Cerebellar cortex (tissue), 1 donor: ENCODE measurements around the gene PLIN5.
"Not testable (repeated sequence)": the region's sequence is repeated elsewhere in the genome, so short reads cannot be mapped to it uniquely, and the experiment has no call there.

Experiments used
- DNase-seq: peaks from one replicate; pipeline ENCODE4 v3.0.0-alpha.2; 2015; ENCODE audit warnings: low spot score

PLIN5 gene

DNA sequence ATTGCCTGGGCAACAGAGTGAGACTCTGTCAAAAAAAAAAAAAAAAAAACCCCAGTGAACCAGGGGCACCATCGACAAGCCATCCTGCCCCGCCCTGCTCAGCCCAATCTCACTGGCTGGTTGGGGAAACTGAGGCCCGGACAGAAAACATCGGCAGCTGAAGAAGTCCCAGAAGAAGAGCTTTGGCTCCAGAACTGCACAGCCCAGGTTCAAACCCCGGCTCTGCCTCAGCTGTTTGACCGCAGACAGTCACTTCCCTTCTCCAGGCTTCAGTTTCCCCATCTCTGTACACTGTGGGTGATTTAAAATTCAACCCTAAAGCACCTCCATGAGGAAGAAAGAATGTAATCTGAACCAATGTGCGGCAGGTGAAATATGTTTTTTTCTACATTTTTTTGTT lies 33.9 kb upstream of the PLIN5 start:
- DNase-seq = no peak

- DNase-seq = peak; percentile 50
Observed at GRCh38 chr19:4567584-4568071, 32.6 kb upstream of the PLIN5 start.

DNA sequence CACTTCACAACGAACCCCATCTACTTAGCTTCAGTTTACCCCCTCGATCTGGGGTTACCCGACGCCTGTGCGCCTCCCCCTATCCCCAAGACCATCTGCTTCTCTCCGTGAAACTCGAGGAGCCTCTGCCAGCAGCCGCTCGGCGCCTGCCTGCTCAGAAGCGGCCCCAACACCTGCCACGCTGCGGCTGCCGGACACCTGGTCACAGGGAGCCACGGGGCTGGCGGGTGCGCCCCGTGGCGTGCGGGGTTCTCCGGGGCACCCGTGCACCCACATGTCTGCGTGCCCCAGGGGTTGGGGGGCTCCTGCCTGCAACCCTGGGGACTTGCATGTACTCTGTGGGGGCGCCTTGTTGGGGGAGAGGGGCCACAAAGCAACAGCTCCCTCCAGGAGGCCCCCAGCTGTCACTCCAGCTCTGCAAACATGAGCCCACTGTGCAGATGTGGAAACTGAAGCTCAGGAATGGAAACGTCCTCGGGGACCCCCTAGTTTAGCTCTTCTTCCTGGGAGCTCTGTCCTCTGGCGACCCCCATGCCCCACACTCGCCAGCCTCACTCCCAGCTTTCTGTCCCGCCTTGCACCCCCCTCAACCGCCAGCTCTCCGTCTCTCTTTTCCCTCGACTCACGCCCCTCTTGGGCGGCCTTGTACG lies 31.5 kb upstream of the PLIN5 start:
- no peak for DNase-seq

DNA sequence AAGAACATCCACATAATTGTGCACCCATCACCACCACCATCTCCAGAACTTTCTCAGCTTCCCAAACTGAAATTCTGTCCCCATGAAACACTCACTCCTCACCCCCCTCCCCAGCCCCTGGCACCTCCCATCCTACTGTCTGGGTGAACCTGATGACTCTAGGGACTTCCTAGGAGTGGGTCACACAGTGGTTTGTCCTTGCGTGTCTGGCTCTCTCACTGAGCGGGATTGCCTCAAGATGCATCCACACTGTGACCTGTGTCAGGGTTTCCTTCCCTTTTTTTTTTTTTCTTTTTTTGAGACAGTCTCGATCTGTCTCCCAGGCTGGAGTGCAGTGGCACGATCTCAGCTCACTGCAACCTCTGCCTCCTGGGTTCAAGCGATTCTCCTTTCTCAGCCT lies 28.5 kb upstream of the PLIN5 start:
- not testable (repeated sequence) for DNase-seq

- not testable (repeated sequence) for DNase-seq
Observed at GRCh38 chr19:4562085-4562484, 27.1 kb upstream of the PLIN5 start.

DNA sequence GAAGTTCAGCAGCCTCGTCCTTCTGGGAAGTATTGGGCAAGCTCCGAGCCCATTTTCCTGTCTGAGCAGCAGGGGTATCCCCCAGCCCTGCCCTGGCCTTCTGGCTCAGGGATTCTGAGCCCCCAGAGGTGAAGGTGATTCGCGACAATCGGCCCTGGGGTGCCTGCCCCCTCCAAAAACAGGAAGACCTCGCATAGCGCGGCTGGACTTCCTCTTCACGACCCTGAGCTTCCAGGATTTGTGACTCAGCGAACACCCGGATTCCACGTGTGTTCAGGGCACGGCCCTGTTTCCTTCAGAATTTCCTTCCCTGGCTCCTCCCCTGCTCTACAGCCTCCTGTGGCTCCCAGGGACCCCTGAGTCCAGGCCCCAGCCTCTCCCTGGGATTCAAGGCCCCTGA lies 24.5 kb upstream of the PLIN5 start, which contains the start of gene SEMA6B:
Gene SEMA6B, minus strand, starts transcription at position 116 of the 400 bp plus-strand sequence. CDS start 1,227 bp downstream, outside the sequence.
- no peak for DNase-seq

- DNase-seq = no peak
Observed at GRCh38 chr19:4557971-4558941, 23.2 kb upstream of the PLIN5 start.

DNA sequence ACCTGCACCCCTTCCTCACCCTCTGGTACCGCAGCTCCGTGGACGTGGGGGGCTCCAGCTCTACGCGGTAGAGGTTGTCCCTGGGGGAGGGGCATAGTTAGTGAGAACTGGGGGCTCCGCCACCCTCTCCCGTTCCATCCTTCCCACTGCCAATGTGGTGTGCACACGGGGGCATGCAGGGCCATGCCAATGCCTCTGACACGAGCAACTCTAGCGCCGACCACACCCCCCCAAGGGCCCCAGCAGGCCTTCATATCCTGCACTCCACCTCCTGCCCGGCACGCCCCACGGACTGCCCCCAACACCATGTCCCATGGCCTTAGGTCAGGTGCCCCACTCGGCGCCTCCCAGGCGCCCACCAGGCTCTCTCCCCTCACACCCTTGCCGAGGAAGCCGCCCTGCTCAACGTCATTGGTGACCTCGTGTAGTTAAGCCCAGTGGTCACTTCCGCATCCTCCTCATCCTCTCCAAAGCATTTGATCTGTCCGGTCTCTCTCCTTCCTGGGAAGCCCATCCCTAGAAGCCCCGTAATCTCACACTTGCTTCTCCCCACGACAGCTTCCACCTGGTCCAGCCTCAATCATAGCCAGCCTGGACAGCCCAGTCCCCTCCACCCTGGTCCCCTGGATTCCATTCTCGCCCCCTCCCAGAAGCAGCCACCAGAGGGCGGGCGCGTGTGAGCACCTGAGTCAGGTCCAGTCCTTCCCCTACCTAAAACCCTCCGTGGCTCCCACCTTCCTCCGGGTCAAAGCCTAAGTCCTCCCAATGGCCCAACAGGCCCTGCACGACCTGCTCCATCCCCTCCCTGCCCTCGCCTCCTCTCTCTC lies 22.3 kb upstream of the PLIN5 start:
- DNase-seq = no peak

- DNase-seq = no peak
Observed at GRCh38 chr19:4556597-4557127, 21.6 kb upstream of the PLIN5 start.

DNA sequence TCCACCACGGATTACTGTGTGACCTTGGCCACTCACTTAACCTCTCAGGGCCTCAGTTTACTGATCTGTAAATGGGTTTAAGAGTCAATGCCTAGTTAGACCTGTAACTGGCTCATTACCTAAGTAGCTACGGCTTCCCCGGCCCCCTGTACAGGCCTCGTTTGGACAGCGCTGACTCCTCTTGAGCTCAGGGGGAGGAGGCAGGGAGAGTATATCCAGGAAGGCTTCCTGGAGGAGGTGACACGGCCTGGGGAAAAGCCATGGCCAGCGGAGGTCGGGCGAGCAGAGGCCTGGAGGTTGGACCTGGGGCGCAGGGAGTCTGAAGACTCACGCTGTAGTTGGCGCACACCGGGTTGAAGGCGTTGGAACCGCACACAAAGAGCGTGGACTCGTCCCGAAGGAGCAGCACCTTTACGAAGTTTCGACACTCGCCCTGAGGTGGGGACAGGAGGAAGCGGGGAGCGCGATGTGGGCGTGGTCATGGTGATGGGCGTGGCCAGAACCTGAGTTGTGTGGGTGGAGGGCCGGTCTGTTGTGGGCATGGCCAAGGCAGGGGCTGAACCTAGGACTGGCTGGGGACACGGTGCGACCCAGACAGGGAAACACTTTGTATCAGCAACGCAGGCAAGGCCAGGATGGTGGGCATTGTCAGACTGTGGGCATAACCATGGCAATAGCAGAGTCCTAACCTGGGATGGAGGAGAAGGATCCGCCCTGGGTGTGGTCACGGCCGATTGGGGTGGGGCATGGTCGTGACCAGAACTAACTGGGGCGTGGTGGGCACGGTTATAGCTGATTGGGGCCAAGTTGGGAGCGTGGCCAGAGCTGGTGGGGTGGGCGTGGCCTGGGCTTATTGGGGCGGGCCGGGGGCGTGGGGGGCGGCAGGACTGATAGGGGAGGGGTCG lies 20.9 kb upstream of the PLIN5 start:
- no peak for DNase-seq

DNA sequence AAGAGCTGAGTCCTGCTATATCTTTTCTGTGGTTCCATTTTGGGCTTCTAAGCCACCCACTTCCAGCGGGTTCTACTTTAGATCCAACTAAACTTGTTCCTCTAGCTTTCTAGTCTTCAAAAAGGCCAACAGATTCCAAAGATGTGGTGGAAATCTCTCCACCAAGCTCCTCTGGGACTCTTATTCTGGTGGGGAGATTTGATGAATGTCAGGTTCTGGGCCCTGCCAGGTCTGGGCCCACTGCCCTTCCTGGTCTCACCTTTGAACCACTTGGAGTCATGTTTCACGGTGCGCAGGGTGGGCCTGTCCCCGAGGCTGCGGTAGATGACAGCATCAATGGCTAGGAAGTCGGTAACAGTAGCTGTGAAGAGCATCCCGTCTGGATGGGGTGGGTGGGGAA lies 19.7 kb upstream of the PLIN5 start:
- no peak for DNase-seq

GRCh38 chr19:4553775-4554174 lies 18.8 kb upstream of the PLIN5 start:
- DNase-seq = no peak

DNA sequence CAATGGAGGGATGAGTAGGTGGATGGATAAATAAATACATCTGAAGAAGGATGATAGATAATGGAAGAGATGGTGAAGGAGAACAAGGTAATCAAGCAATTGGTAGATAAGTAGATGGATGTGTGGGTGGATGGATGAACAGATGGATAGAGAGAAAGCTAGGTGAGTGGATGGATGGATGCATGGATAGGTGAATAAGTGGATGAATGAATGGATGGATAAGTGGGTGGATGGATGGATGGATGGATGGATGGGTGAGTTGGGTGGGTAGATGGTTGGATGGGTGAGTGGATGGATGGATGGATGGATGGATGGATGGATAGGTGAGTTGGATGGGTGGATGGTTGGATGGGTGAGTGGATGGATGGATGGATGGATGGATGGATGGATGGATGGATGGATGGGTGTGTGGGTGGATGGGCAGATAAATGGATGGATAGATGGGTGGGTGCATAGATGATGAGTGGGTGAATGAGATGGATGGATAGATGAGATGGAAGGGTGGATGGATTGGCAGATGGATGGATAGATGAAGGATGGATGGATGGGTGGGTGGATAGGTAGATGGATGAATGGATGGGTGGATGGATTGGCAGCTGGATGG lies 18.2 kb upstream of the PLIN5 start:
- no peak for DNase-seq

- DNase-seq = no peak
Observed at GRCh38 chr19:4552525-4552819, 17.4 kb upstream of the PLIN5 start.

DNA sequence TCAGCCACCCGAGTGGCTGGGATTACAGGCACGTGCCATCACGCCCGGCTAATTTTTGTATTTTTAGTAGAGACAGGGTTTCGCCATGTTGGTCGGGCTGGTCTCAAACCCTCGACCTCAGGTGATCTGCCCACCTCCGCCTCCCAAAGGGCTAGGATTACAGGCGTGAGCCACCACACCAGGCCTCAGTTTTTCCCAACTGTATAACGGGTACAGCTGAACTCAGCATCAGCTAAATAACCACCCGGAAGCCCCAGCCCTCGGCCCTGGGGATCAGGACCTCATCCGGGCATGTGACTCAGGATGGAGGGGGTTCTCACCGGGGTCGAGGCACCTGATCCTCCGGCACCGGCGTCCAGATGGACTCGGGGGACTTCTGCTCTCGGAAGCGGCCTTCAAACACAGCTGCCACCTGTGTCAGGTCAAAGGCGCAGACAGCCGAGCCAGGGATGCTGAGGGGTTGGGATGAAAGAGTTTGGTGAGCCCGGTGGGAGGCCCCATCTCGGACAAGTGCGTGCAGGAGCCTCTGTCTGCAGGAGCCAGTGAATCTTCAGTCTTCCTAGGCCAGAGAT lies 15.5 kb upstream of the PLIN5 start:
- DNase-seq = no peak

DNA sequence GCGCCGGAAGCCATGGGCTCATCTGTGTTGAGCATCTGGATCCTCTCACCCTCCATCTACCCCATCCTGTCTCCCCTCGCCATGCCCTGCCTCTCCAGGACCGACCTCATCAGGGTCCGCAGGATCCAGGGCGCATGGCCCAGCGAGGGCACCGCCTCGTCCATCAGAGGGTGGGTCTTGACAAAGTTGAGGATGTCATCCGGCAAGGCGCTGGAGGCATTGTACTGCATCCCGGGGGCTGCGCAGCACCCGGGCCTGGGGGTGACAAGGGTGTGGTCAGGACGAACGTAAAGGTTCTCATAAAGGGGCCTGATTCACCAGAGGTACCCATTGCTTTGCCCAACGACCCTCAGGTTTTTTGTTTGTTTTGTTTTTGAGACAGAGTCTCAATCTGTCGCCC lies 15.0 kb upstream of the PLIN5 start:
- DNase-seq = no peak

- no peak for DNase-seq
Observed at GRCh38 chr19:4548238-4548584, 13.2 kb upstream of the PLIN5 start.

- DNase-seq = no peak
Observed at GRCh38 chr19:4547303-4548237, 12.5 kb upstream of the PLIN5 start.
